ENCODE data around the gene ZNF132.

DNA sequence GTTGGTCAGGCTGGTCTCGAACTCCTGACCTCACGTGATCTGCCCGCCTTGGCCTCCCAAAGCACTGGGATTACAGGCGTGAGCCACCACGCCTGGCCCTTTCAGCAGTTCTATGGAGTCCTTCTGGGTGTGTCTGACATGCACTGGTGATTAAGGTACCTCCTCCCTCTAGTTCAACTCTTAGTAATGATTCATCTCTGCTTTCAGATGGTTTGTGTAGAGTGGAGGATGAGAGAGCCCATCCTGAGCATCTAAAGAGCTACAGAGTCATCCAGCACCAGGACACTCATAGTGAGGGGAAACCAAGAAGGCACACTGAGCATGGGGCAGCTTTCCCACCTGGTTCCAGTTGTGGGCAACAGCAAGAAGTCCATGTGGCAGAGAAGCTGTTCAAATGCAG, 23.3 kb downstream of the ZNF132 start:
- TF ChIP-seq JUNB (IDR thresholded peaks at IDR 0.05; ENCODE audit: unreplicated experiment) (no peak), POLR2AphosphoS5 (IDR thresholded peaks at IDR 0.05; ENCODE audit: low read depth) (no peak), EZH2 (IDR thresholded peaks at IDR 0.05; ENCODE audit: low read depth, unreplicated experiment) (no peak)
- TF ChIP-seq, protein P1, sequence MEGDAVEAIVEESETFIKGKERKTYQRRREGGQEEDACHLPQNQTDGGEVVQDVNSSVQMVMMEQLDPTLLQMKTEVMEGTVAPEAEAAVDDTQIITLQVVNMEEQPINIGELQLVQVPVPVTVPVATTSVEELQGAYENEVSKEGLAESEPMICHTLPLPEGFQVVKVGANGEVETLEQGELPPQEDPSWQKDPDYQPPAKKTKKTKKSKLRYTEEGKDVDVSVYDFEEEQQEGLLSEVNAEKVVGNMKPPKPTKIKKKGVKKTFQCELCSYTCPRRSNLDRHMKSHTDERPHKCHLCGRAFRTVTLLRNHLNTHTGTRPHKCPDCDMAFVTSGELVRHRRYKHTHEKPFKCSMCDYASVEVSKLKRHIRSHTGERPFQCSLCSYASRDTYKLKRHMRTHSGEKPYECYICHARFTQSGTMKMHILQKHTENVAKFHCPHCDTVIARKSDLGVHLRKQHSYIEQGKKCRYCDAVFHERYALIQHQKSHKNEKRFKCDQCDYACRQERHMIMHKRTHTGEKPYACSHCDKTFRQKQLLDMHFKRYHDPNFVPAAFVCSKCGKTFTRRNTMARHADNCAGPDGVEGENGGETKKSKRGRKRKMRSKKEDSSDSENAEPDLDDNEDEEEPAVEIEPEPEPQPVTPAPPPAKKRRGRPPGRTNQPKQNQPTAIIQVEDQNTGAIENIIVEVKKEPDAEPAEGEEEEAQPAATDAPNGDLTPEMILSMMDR (conservative IDR thresholded peaks at IDR 0.05; ENCODE audit: low read depth in 2 of 2) = no peak
